ENCODE results near the gene TUBB1.

The TUBB1 gene

GRCh38 chr20:58990651-58991445 lies 28.4 kb upstream of the TUBB1 start:
- Histone ChIP-seq H3K36me3 (ENCODE audit: control insufficient read depth, low read depth, low read length) (peaks cover 96% of the 10 kb centered on the region), H3K4me1 (ENCODE audit: control insufficient read depth, low read depth, low read length) (no peaks in the 10 kb centered on the region)

DNA sequence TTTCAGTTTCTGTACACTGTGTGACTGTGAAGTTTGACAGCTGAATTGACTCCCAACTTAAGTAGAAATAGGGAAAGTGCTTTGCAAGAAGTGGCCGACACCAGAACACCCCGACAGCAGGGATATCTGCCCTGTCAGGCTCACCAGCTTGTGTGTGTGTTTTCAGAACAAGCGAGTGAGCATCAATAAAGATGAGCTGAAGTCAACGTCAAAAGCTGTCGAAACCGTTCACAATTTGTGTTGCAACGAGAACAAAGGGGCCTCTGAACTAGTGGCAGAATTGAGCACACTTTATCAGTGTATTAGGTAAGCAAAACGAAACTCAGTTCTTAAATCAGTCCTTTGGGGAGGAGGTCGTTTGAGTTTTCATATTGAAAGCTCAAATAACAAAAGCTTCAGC lies 27.5 kb upstream of the TUBB1 start:
- Histone ChIP-seq H3K36me3 (ENCODE audit: control insufficient read depth, low read depth, low read length) (peaks cover 98% of the 10 kb centered on the region), H3K27me3 (ENCODE audit: control insufficient read depth, insufficient read depth, low read length) (no peaks in the 10 kb centered on the region), H3K4me3 (ENCODE audit: low read length) (no peak overlapping the region), H3K27ac (ENCODE audit: low read length) (no peak overlapping the region), H3K9ac (ENCODE audit: low read length) (no peak overlapping the region), H3K9me3 (ENCODE audit: control insufficient read depth, low read depth, low read length) (no peaks in the 10 kb centered on the region), H3K4me1 (ENCODE audit: control insufficient read depth, low read depth, low read length) (no peaks in the 10 kb centered on the region)

More at GRCh38 chr20:58990651-58991445, 28.4 kb upstream of the TUBB1 start:
- no peaks in the 10 kb centered on the region for H3K27me3 ChIP-seq (ENCODE audit: control insufficient read depth, insufficient read depth, low read length)
- H3K9me3 ChIP-seq (ENCODE audit: control insufficient read depth, low read depth, low read length): no peaks in the 10 kb centered on the region
- H3K9ac ChIP-seq (ENCODE audit: low read length): no peak overlapping the region
- H3K27ac ChIP-seq (ENCODE audit: low read length): no peak overlapping the region
- no peak overlapping the region for H3K4me3 ChIP-seq (ENCODE audit: low read length)

DNA sequence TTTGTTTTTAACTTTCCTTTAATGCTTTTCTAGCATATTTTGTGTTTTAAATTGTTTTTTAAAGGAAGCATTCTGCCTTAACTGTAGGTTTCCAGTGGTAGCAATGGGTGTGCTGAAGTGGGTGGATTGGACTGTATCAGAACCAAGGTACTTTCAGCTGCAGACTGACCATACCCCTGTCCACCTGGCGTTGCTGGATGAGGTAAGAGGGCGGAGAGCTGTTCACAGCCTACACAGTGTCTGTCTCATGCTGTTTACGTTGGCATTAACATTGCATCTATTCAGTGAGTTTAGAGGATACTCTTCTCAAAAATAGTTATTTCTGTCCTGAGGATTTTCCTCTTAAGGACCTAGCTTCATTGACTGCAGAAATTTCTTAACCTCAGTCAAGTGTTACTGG lies 26.3 kb upstream of the TUBB1 start:
- Histone ChIP-seq H3K4me1 (ENCODE audit: control insufficient read depth, low read depth, low read length) (no peaks in the 10 kb centered on the region), H3K4me3 (ENCODE audit: low read length) (no peak overlapping the region), H3K36me3 (ENCODE audit: control insufficient read depth, low read depth, low read length) (peaks cover 90% of the 10 kb centered on the region), H3K9me3 (ENCODE audit: control insufficient read depth, low read depth, low read length) (no peaks in the 10 kb centered on the region), H3K27me3 (ENCODE audit: control insufficient read depth, insufficient read depth, low read length) (no peaks in the 10 kb centered on the region), H3K27ac (ENCODE audit: low read length) (no peak overlapping the region), H3K9ac (ENCODE audit: low read length) (no peak overlapping the region)

- Histone ChIP-seq H3K36me3 (ENCODE audit: control insufficient read depth, low read depth, low read length) (peaks cover 83% of the 10 kb centered on the region), H3K27ac (ENCODE audit: low read length) (no peak overlapping the region), H3K4me1 (ENCODE audit: control insufficient read depth, low read depth, low read length) (no peaks in the 10 kb centered on the region), H3K4me3 (ENCODE audit: low read length) (no peak overlapping the region), H3K9ac (ENCODE audit: low read length) (no peak overlapping the region), H3K9me3 (ENCODE audit: control insufficient read depth, low read depth, low read length) (no peaks in the 10 kb centered on the region), H3K27me3 (ENCODE audit: control insufficient read depth, insufficient read depth, low read length) (no peaks in the 10 kb centered on the region)
These were observed 25.6 kb upstream of the TUBB1 start for GRCh38 chr20:58993332-58994248.

DNA sequence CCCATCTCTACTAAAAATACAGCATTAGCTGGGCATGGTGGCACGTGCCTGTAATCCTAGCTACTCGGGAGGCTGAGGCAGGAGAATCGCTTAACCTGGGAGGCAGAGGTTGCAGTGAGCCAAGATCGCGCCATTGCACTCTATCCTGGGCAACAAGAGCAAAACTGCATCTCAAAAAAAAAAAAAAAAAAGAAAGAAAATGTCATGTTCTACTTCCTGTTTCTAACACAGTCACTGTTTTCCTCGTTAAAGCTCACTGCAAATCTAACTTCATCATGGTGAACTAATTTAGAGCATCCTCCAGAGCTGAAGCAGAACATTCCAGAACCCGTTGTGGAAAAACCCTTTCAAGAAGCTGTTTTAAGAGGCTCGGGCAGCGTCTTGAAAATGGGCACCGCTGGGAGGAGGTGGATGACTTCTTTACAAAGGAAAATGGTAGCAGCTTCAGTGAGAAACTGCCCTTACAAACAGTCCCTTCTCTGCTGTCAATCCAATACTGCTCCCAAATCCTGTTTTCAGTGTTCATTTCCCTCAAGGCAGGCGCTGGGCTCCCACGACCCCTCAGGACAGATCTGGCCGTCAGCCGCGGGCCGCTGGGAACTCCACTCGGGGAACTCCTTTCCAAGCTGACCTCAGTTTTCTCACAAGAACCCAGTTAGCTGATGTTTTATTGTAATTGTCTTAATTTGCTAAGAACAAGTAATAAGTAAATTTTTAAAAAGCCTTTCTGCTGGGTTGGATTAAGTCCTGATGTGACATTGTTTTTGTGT lies 24.7 kb upstream of the TUBB1 start:
- Histone ChIP-seq H3K9me3 (ENCODE audit: control insufficient read depth, low read depth, low read length) (no peaks in the 10 kb centered on the region), H3K4me1 (ENCODE audit: control insufficient read depth, low read depth, low read length) (no peaks in the 10 kb centered on the region), H3K27ac (ENCODE audit: low read length) (no peak overlapping the region), H3K4me3 (ENCODE audit: low read length) (no peak overlapping the region), H3K36me3 (ENCODE audit: control insufficient read depth, low read depth, low read length) (peaks cover 73% of the 10 kb centered on the region), H3K27me3 (ENCODE audit: control insufficient read depth, insufficient read depth, low read length) (no peaks in the 10 kb centered on the region), H3K9ac (ENCODE audit: low read length) (no peak overlapping the region)

GRCh38 chr20:58995461-58996225 lies 23.6 kb upstream of the TUBB1 start:
- peaks cover 64% of the 10 kb centered on the region for H3K36me3 ChIP-seq (ENCODE audit: control insufficient read depth, low read depth, low read length)
- no peaks in the 10 kb centered on the region for H3K4me1 ChIP-seq (ENCODE audit: control insufficient read depth, low read depth, low read length)
- H3K9ac ChIP-seq (ENCODE audit: low read length): no peak overlapping the region
- H3K27ac ChIP-seq (ENCODE audit: low read length): no peak overlapping the region
- no peak overlapping the region for H3K4me3 ChIP-seq (ENCODE audit: low read length)
- no peaks in the 10 kb centered on the region for H3K9me3 ChIP-seq (ENCODE audit: control insufficient read depth, low read depth, low read length)
- H3K27me3 ChIP-seq (ENCODE audit: control insufficient read depth, insufficient read depth, low read length): no peaks in the 10 kb centered on the region

DNA sequence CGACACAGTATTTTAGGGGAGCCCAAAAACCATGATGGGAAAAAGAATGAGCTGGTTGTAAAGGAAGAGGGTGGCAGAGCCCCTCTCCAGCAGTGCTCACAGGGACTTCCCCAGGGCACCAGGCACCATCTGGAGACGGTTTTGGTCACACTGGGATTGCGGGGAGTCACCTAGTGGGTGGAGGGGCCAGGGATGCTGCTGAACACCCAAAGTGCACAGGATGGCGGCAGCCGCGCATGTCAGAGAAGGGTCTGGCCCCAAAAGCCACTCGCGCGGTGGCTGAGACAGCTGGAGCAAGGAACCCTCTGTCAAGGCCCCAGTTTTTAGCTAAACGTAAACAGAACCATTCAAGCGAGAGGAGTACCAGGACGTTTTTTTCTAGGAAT lies 23.0 kb upstream of the TUBB1 start:
- Histone ChIP-seq H3K9ac (ENCODE audit: low read length) (no peak overlapping the region), H3K9me3 (ENCODE audit: control insufficient read depth, low read depth, low read length) (no peaks in the 10 kb centered on the region), H3K27me3 (ENCODE audit: control insufficient read depth, insufficient read depth, low read length) (no peaks in the 10 kb centered on the region), H3K4me1 (ENCODE audit: control insufficient read depth, low read depth, low read length) (no peaks in the 10 kb centered on the region), H3K36me3 (ENCODE audit: control insufficient read depth, low read depth, low read length) (peaks cover 60% of the 10 kb centered on the region), H3K4me3 (ENCODE audit: low read length) (no peak overlapping the region), H3K27ac (ENCODE audit: low read length) (no peak overlapping the region)

DNA sequence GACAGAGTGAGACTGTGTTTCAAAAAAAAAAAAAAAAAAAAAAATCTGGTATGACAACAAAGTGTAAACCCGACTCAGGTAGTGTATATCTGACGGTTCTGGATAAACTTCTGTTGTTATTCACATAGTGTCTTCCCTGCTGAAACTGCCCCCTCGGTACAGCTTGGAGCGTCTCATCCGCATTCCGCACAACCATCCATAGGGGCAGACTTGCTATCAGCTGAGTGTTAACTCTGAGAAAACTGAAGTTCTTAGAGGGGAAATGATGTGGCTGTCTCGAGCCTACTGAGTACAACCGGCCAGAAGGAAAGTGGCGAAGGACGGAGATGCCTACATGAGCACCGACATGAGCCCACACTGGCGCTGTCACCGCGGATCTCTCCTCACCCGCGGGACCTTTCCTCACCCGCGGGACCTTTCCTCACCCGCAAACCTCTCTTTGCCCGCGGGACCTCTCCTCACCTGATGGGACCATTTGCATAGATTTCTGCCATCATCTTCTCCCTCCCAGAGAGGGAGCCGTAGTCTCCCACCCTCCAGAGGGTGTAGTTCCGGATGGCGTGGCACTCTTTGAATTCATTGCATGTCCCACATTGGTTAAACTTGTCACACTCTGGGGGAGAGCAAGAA lies 22.0 kb upstream of the TUBB1 start:
- Histone ChIP-seq H3K27ac (ENCODE audit: low read length) (no peak overlapping the region), H3K4me3 (ENCODE audit: low read length) (no peak overlapping the region), H3K4me1 (ENCODE audit: control insufficient read depth, low read depth, low read length) (no peaks in the 10 kb centered on the region), H3K9me3 (ENCODE audit: control insufficient read depth, low read depth, low read length) (no peaks in the 10 kb centered on the region), H3K27me3 (ENCODE audit: control insufficient read depth, insufficient read depth, low read length) (no peaks in the 10 kb centered on the region), H3K36me3 (ENCODE audit: control insufficient read depth, low read depth, low read length) (peaks cover 52% of the 10 kb centered on the region), H3K9ac (ENCODE audit: low read length) (no peak overlapping the region)

DNA sequence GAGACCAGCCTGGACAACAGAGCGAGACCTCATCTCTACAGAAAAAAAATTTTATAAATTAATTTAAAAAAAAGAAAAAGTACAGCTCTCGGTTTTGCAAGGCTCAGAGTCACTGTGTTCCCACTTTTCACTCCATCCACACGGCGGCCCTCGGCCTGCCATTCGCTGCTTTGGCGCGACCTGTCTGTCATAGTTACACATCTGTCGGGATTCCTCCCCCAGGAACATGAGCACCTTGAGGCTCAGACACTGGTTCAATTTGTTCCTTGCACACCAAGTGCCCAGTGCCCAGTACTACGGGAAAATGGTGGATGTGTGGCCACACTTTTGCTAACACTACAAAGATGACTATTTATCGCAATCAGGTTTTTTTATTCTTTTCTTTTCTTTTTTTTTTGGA lies 20.6 kb upstream of the TUBB1 start:
- no peak overlapping the region for H3K4me3 ChIP-seq (ENCODE audit: low read length)
- no peaks in the 10 kb centered on the region for H3K27me3 ChIP-seq (ENCODE audit: control insufficient read depth, insufficient read depth, low read length)
- no peak overlapping the region for H3K9ac ChIP-seq (ENCODE audit: low read length)
- H3K36me3 ChIP-seq (ENCODE audit: control insufficient read depth, low read depth, low read length): peaks cover 38% of the 10 kb centered on the region
- H3K27ac ChIP-seq (ENCODE audit: low read length): no peak overlapping the region
- no peaks in the 10 kb centered on the region for H3K4me1 ChIP-seq (ENCODE audit: control insufficient read depth, low read depth, low read length)
- H3K9me3 ChIP-seq (ENCODE audit: control insufficient read depth, low read depth, low read length): no peaks in the 10 kb centered on the region

GRCh38 chr20:59000326-59000725 lies 18.9 kb upstream of the TUBB1 start:
- Histone ChIP-seq H3K27ac (ENCODE audit: low read length) (no peak overlapping the region), H3K9me3 (ENCODE audit: control insufficient read depth, low read depth, low read length) (no peaks in the 10 kb centered on the region), H3K36me3 (ENCODE audit: control insufficient read depth, low read depth, low read length) (peaks cover 22% of the 10 kb centered on the region), H3K4me1 (ENCODE audit: control insufficient read depth, low read depth, low read length) (no peaks in the 10 kb centered on the region), H3K4me3 (ENCODE audit: low read length) (no peak overlapping the region), H3K9ac (ENCODE audit: low read length) (no peak overlapping the region), H3K27me3 (ENCODE audit: control insufficient read depth, insufficient read depth, low read length) (no peaks in the 10 kb centered on the region)

Data from iPS-18a (cell line).